ENCODE measurements around the gene DNA2.
"Not testable (repeated sequence)": the region's sequence is repeated elsewhere in the genome, so short reads cannot be mapped to it uniquely, and the experiment has no call there.

DNA sequence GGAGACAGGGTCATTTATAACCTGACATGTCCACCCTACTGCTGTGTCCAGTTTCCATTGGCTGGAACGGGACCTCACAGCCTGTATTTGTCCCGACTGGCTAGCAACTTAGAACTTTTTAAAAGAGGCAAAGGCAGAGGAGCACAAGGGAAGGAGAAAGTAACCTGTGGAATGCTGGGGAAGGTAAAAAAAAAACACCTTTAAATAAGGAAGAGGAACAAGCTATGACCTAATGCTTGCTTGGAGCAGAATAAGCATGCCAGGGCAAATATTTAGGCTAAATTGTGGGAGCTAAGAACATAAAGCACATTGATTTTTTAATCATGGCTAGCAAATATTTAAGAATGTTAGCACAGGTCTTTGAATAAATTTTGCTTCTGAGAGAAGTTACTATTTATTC, 44.4 kb upstream of the DNA2 start:
- TF ChIP-seq, protein P1, sequence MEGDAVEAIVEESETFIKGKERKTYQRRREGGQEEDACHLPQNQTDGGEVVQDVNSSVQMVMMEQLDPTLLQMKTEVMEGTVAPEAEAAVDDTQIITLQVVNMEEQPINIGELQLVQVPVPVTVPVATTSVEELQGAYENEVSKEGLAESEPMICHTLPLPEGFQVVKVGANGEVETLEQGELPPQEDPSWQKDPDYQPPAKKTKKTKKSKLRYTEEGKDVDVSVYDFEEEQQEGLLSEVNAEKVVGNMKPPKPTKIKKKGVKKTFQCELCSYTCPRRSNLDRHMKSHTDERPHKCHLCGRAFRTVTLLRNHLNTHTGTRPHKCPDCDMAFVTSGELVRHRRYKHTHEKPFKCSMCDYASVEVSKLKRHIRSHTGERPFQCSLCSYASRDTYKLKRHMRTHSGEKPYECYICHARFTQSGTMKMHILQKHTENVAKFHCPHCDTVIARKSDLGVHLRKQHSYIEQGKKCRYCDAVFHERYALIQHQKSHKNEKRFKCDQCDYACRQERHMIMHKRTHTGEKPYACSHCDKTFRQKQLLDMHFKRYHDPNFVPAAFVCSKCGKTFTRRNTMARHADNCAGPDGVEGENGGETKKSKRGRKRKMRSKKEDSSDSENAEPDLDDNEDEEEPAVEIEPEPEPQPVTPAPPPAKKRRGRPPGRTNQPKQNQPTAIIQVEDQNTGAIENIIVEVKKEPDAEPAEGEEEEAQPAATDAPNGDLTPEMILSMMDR (IDR thresholded peaks at IDR 0.05; ENCODE audit: low read length): not testable (repeated sequence)
- TF ChIP-seq EZH2 (IDR thresholded peaks at IDR 0.05; ENCODE audit: borderline replicate concordance, low read length): not testable (repeated sequence)
